ENCODE data around the gene PRC1. TPM values are rescaled to one million over a fixed set of nuclear protein-coding genes. Genes with fewer than 3 reads are reported as not detected.
"Not testable (repeated sequence)": the region's sequence is repeated elsewhere in the genome, so short reads cannot be mapped to it uniquely, and the experiment has no call there.

The PRC1 gene
- total RNA-seq, 1 donor from 2014 or later = 56.9 TPM

- Mint-ChIP-seq H3K9me3 (no peaks in the 10 kb centered on the region), H3K4me3 (peak overlapping the region; percentile 93), H3K4me1 (peaks cover 24% of the 10 kb centered on the region), H3K36me3 (peaks cover 2% of the 10 kb centered on the region), H3K27me3 (ENCODE audit: low read depth) (no peaks in the 10 kb centered on the region), H3K27ac (peak overlapping the region; percentile 88)
- TF ChIP-seq, protein P1, sequence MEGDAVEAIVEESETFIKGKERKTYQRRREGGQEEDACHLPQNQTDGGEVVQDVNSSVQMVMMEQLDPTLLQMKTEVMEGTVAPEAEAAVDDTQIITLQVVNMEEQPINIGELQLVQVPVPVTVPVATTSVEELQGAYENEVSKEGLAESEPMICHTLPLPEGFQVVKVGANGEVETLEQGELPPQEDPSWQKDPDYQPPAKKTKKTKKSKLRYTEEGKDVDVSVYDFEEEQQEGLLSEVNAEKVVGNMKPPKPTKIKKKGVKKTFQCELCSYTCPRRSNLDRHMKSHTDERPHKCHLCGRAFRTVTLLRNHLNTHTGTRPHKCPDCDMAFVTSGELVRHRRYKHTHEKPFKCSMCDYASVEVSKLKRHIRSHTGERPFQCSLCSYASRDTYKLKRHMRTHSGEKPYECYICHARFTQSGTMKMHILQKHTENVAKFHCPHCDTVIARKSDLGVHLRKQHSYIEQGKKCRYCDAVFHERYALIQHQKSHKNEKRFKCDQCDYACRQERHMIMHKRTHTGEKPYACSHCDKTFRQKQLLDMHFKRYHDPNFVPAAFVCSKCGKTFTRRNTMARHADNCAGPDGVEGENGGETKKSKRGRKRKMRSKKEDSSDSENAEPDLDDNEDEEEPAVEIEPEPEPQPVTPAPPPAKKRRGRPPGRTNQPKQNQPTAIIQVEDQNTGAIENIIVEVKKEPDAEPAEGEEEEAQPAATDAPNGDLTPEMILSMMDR (IDR thresholded peaks at IDR 0.05; ENCODE audit: unreplicated experiment) = no peak
- DNase-seq (ENCODE audit: low spot score in 2 of 2, unreplicated experiment in 2 of 2) = no peak
These were observed 62.8 kb downstream of the PRC1 start for GRCh38 chr15:90931575-90931827.

GRCh38 chr15:90930861-90931574, 63.3 kb downstream of the PRC1 start:
- Mint-ChIP-seq H3K27me3 (ENCODE audit: low read depth) (no peaks in the 10 kb centered on the region), H3K36me3 (no peaks in the 10 kb centered on the region), H3K9me3 (no peaks in the 10 kb centered on the region), H3K4me1 (peaks cover 19% of the 10 kb centered on the region), H3K27ac (peak overlapping the region; percentile 54), H3K4me3 (peak overlapping the region; percentile 93)
- TF ChIP-seq, protein P1 (IDR thresholded peaks at IDR 0.05; ENCODE audit: unreplicated experiment) = no peak
- no peak for DNase-seq (ENCODE audit: low spot score in 2 of 2, unreplicated experiment in 2 of 2)

DNA sequence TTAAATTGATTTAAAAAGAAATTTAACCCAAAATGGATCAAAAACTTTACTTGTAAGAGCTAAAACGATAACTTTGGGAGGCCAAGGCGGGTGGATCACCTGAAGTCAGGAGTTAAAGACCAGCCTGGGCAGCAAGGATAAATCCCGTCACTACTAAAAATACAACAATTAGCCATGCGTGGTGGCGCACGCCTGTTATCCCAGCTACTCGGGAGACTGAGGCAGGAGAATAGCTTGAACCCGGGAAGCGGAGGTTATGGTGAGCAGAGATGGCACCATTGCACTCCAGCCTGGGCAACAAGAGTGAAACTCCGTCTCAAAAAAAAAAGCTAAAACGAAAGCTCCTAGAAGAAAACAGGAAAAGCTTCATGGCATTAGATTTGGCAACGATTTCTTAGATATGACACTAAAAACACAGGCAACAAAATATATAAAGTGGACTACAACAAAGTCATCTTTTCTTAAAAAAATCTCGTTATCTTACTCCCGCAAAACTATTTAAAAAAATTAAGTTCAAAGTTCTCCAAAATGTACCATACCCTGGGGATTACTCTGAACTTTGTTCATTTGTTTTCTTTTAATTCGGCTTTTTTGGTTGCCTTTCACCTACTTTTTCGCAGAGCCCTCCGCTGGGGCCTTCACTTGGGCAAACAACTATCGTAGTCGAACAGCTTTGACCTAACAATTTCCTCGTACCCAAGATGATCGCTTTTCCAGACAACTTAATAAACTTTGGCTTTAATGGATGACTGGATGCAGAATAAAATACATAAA, 64.9 kb downstream of the PRC1 start:
- Mint-ChIP-seq H3K4me3 (no peak overlapping the region), H3K9me3 (no peaks in the 10 kb centered on the region), H3K27ac (no peak overlapping the region), H3K27me3 (ENCODE audit: low read depth) (no peaks in the 10 kb centered on the region), H3K4me1 (peaks cover 14% of the 10 kb centered on the region), H3K36me3 (no peaks in the 10 kb centered on the region)
- TF ChIP-seq, protein P1 (IDR thresholded peaks at IDR 0.05; ENCODE audit: unreplicated experiment) = no peak
- DNase-seq (ENCODE audit: low spot score in 2 of 2, unreplicated experiment in 2 of 2) = no peak

GRCh38 chr15:90928106-90928505, 66.2 kb downstream of the PRC1 start:
- not testable (repeated sequence) for DNase-seq (ENCODE audit: low spot score in 2 of 2, unreplicated experiment in 2 of 2); H3K9me3 Mint-ChIP-seq; H3K27ac Mint-ChIP-seq; H3K27me3 Mint-ChIP-seq (ENCODE audit: low read depth); H3K4me1 Mint-ChIP-seq; H3K4me3 Mint-ChIP-seq; H3K36me3 Mint-ChIP-seq

GRCh38 chr15:90926766-90927165, 67.6 kb downstream of the PRC1 start:
- H3K9me3 Mint-ChIP-seq; H3K4me1 Mint-ChIP-seq; DNase-seq (ENCODE audit: low spot score in 2 of 2, unreplicated experiment in 2 of 2); H3K36me3 Mint-ChIP-seq; H3K4me3 Mint-ChIP-seq; H3K27ac Mint-ChIP-seq; H3K27me3 Mint-ChIP-seq (ENCODE audit: low read depth): not testable (repeated sequence)

GRCh38 chr15:90924375-90924774, 70.0 kb downstream of the PRC1 start:
- peaks cover 13% of the 10 kb centered on the region for H3K36me3 Mint-ChIP-seq
- H3K4me1 Mint-ChIP-seq = no peaks in the 10 kb centered on the region
- H3K27ac Mint-ChIP-seq = no peak overlapping the region
- H3K4me3 Mint-ChIP-seq = no peak overlapping the region
- H3K9me3 Mint-ChIP-seq = no peaks in the 10 kb centered on the region
- H3K27me3 Mint-ChIP-seq (ENCODE audit: low read depth) = no peaks in the 10 kb centered on the region
- TF ChIP-seq, protein P1 (IDR thresholded peaks at IDR 0.05; ENCODE audit: unreplicated experiment) = no peak
- no peak for DNase-seq (ENCODE audit: low spot score in 2 of 2, unreplicated experiment in 2 of 2)

GRCh38 chr15:90922712-90923322, 71.5 kb downstream of the PRC1 start:
- not testable (repeated sequence) for H3K27me3 Mint-ChIP-seq (ENCODE audit: low read depth); H3K9me3 Mint-ChIP-seq; DNase-seq (ENCODE audit: low spot score in 2 of 2, unreplicated experiment in 2 of 2); H3K4me1 Mint-ChIP-seq; H3K4me3 Mint-ChIP-seq; H3K27ac Mint-ChIP-seq
- peaks cover 19% of the 10 kb centered on the region for H3K36me3 Mint-ChIP-seq
